NCI-H2029 treated with DMSO at 0.1 percent for 48 hours (cell line): ENCODE data around the gene PROM2.

Experiments
- DNase-seq: peaks from one replicate; lab custom pipeline; 2025; lab: John Stamatoyannopoulos, UW

Gene PROM2

DNA sequence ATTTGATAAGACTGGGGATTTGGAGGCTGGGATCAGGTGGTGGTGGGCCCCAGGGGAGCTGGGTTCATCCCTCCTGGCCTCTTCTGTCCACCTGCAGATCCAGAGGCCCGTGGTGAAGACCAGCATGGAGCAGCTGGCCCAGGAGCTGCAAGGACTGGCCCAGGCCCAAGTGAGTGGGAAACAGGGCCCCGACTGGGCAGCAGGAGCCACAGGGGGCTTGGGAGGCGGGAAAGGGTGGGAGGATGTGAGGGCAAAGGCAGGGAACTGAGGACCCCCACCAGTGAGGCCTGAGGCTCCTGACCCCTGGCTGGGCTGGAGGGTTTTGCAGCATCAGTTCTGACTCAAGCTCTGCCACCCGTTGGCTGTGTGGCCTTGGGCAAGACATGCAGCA lies 11.3 kb downstream of the PROM2 start:
- no peak for DNase-seq

- DNase-seq, result no peak
These were observed 13.1 kb downstream of the PROM2 start for GRCh38 chr2:95287336-95287735.

GRCh38 chr2:95287806-95288205 lies 13.6 kb downstream of the PROM2 start:
- DNase-seq, result no peak

GRCh38 chr2:95289253-95289652 lies 15.0 kb downstream of the PROM2 start:
- no peak for DNase-seq

- no peak for DNase-seq
These were observed 17.0 kb downstream of the PROM2 start for GRCh38 chr2:95291222-95291621.

DNA sequence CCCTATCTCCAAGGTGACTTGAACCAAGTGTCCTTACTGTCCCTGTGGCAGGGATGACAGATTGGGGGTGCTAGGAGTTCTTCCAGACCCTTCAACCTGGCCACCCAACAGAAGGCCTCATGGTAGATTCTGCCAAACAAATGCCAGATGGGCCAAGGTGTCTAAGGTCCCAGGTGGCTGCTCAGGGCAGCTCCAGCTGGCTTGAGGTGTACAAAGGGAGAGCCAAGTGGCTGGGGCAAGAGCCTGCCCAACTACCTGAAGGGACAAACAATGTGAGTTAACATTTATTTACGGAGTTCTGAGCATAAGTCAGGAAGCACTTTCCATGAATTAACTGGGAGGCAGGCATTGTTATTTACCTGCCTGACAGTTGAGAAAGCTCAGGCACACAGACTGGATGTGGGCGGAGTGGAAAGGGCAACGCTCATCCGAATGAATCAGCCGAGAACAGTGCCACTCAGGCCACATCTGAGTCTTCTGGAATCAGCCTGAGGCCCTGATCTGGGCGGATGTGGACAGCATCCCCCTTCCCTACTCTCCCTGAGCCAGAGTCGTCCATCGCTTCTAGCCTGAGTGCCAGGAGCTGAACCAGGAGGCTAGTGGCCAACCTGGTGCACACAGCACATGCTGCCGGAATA lies 18.5 kb downstream of the PROM2 start:
- no peak for DNase-seq

GRCh38 chr2:95294579-95295250 lies 20.5 kb downstream of the PROM2 start:
- DNase-seq, result no peak

DNA sequence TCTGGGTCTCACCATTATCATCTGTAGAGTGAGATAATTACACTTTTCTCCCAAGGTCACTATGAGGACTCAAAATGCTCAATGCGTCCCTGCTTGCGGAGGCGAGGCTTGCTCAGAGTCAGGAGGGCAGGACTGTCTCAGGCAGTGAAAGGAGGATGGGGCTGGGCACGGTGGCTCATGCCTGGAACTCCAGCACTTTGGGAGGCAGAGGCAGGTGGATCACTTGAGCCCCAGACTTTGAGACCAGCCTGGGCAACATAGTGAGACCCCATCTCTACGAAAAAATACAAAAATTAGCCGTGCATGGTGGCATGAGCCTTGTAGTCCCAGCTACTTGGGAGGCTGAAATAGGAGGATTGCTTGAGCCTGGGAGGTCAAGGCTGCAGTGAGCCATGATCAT lies 21.1 kb downstream of the PROM2 start:
- no peak for DNase-seq

DNA sequence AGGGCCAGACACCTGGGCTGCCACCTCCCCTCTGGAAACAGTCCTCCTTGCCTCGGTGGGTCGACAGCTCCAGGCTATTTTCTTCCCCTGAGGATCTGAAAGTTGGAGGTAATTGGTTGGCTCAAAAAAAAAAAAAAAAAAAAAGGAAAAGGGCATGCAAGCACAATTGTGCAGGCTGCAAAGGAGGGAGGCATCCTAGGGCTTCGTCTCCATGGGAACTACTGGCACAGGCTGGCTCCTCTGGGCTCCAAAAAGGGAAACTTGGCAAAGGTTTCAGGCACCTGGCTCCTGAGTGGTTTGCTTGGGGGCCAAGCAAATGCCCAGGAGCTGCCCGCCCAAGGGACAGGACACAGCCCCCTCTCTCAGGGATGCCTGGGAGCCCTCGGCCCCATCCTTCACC lies 21.8 kb downstream of the PROM2 start:
- DNase-seq, result peak; percentile 62

DNA sequence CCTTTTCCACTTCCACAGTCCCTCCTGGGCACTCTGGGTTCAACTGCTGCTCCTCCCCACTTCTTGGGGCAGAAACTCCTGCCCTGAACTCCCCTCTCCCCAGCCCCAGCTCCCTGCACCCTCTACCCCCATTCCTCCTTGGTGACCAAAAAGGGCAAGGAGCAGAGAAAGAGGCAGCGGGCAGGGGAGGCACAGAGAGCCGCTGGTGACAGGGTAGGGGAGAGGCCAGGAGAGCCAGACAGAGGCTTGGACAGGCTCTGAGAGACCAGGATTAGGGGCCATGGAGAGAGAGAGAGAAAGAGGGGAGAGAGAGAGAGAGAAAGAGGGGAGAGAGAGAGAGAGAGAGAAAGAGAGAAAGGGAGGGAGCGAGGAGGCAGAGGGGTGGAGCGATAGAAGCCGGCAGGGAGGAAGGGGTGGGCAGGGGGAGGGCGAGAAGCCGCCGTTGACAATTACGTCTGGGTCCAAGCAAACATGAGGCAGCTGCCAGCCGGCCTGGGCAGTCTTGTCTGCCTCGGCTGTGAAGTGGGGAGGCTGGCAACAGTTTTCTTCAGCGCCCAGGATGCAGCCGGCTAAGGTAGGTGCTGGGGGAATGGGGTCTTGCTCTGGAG lies 22.7 kb downstream of the PROM2 start, which contains the start of gene KCNIP3:
Gene KCNIP3 (plus strand): TSS at position 468 of the 608 bp plus-strand sequence. CDS start 92 bp downstream, at position 560.
- DNase-seq, result peak; percentile 80

GRCh38 chr2:95297639-95298395 lies 23.6 kb downstream of the PROM2 start:
- DNase-seq, result no peak

- DNase-seq, result no peak
These were observed 24.4 kb downstream of the PROM2 start for GRCh38 chr2:95298486-95299111.

DNA sequence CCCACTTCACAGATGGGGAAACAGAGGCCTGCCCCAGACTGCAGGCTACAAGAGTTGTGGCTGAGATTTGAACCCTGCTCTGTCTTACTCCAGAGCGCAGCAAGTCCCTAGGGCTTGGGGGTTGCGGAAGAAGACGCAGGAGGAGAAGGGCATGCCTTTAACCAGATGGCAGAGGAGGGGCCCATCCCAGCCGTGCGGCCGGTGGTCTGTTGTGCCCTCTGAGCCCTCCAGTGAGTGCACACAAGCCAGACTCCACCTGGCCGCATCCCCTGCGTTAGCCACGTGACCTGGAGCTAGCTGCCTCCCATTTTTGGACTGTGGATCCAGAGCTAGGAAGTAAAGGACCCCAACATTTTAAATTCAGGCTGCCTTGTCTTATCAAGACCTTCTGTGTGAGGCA lies 25.7 kb downstream of the PROM2 start:
- no peak for DNase-seq

- DNase-seq, result peak; percentile 49
These were observed 26.2 kb downstream of the PROM2 start for GRCh38 chr2:95300450-95300849.

- DNase-seq, result no peak
These were observed 26.9 kb downstream of the PROM2 start for GRCh38 chr2:95301186-95301585.

- no peak for DNase-seq
These were observed 27.8 kb downstream of the PROM2 start for GRCh38 chr2:95301876-95302641.

GRCh38 chr2:95303191-95303919 lies 29.1 kb downstream of the PROM2 start:
- no peak for DNase-seq

GRCh38 chr2:95305380-95306061 lies 31.3 kb downstream of the PROM2 start:
- DNase-seq, result peak; percentile 47

- peak; percentile 52 for DNase-seq
These were observed 32.2 kb downstream of the PROM2 start for GRCh38 chr2:95306336-95306895.

DNA sequence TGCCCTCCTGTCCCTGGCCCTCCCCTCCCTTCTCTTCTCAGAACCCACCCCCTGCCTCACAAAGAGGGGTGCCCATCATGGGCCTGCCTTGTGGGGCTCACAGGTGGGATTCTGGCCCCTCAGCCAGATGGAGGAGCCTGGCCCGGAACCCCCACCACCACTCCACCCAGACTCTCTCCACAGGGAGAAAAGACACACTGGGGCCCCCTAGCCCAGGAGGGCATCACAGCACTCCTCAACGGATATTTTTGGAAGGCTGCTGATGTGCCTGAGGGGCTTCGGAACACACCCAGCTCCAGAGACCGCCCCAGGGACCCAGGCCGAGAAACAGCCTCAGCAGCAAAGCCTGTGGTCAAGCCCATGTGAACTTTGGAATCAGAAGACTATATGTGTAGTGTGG lies 32.8 kb downstream of the PROM2 start:
- DNase-seq, result no peak
